WTC11 (cell line): ENCODE measurements around the gene OPRM1. TPM values are rescaled to one million over a fixed set of nuclear protein-coding genes. Genes with fewer than 3 reads are reported as not detected.
"Not testable (repeated sequence)": the region's sequence is repeated elsewhere in the genome, so short reads cannot be mapped to it uniquely, and the experiment has no call there.

Experiments
- ATAC-seq: fragments of 200-7000 bp; cut with Tn5 transposase; 2 replicates; pipeline ENCODE4 v1.10.0; 2021; ENCODE audit warnings: mild to moderate bottlenecking, moderate library complexity
- CTCF ChIA-PET: fragments of 300-600 bp; sonication (Branson Sonifier 250); formaldehyde crosslinking; loops from one replicate; lab custom pipeline; 2021; ENCODE audit warnings: antibody characterized with exemption; lab: Charles Lee
- POLR2A ChIA-PET: fragments of 350-600 bp; sonication (Branson Sonifier 250); formaldehyde crosslinking; loops from one replicate; lab custom pipeline; 2021; ENCODE audit warnings: antibody characterized with exemption; lab: Charles Lee
- DNase-seq: peaks from one replicate; pipeline ENCODE4 v3.0.0; 2021; ENCODE audit warnings: low spot score
- H3K27ac Mint-ChIP-seq: 2 replicates; pipeline ENCODE4 v1.8.0; 2021; ENCODE audit warnings: mixed read lengths
- H3K27me3 Mint-ChIP-seq: 2 replicates; pipeline ENCODE4 v1.8.0; 2021; ENCODE audit warnings: low read depth, mild to moderate bottlenecking, moderate library complexity, mixed read lengths
- H3K36me3 Mint-ChIP-seq: 2 replicates; pipeline ENCODE4 v1.8.0; 2021; ENCODE audit warnings: mixed read lengths
- H3K4me1 Mint-ChIP-seq: 2 replicates; pipeline ENCODE4 v1.8.0; 2022; ENCODE audit warnings: mixed read lengths
- H3K4me3 Mint-ChIP-seq: 2 replicates; pipeline ENCODE4 v1.8.0; 2021; ENCODE audit warnings: mild to moderate bottlenecking, moderate library complexity, mixed read lengths
- H3K9me3 Mint-ChIP-seq: 2 replicates; pipeline ENCODE4 v1.8.0; 2021; ENCODE audit warnings: mixed read lengths
- ARID4B ChIP-seq: sonication (generic); formaldehyde crosslinking; IDR thresholded peaks from 2 replicates; pipeline ENCODE4 v1.8.0; 2023; ENCODE audit warnings: missing genetic modification reagents, mild to moderate bottlenecking, borderline replicate concordance
- CREB1 ChIP-seq: sonication (generic); formaldehyde crosslinking; IDR thresholded peaks from 2 replicates; pipeline ENCODE4 v1.8.0; 2023; ENCODE audit warnings: mild to moderate bottlenecking, missing genetic modification reagents
- GABPB1 ChIP-seq: sonication (generic); formaldehyde crosslinking; IDR thresholded peaks from 2 replicates; pipeline ENCODE4 v1.8.1; 2023; ENCODE audit warnings: mild to moderate bottlenecking, missing genetic modification reagents
- MYBL2 ChIP-seq: sonication (generic); formaldehyde crosslinking; IDR thresholded peaks from 2 replicates; pipeline ENCODE4 v1.8.1; 2023; ENCODE audit warnings: mild to moderate bottlenecking, moderate library complexity, missing genetic modification reagents
- PRRX2 ChIP-seq: fragments of 250-450 bp; sonication (Bioruptor Pico); IDR thresholded peaks from 2 replicates; pipeline ENCODE4 v1.8.0; 2021; ENCODE audit warnings: mild to moderate bottlenecking
- RELA ChIP-seq: sonication (generic); formaldehyde crosslinking; IDR thresholded peaks from 2 replicates; pipeline ENCODE4 v1.8.1; 2022; ENCODE audit warnings: missing genetic modification reagents, mild to moderate bottlenecking, borderline replicate concordance
- RORB ChIP-seq: fragments of 250-450 bp; sonication (Bioruptor Pico); IDR thresholded peaks from 2 replicates; pipeline ENCODE4 v1.9.0; 2021; ENCODE audit warnings: mild to moderate bottlenecking
- TP53 ChIP-seq: sonication (generic); formaldehyde crosslinking; IDR thresholded peaks from 2 replicates; pipeline ENCODE4 v1.8.1; 2023; ENCODE audit warnings: mild to moderate bottlenecking, missing genetic modification reagents
- ZNF219 ChIP-seq: sonication (generic); formaldehyde crosslinking; IDR thresholded peaks from 2 replicates; pipeline ENCODE4 v1.8.0; 2023; ENCODE audit warnings: missing genetic modification reagents, mild to moderate bottlenecking, borderline replicate concordance
- ZNF317 ChIP-seq: sonication (generic); formaldehyde crosslinking; IDR thresholded peaks from 2 replicates; pipeline ENCODE4 v1.8.1; 2023; ENCODE audit warnings: low read depth, mild to moderate bottlenecking, moderate library complexity, missing genetic modification reagents, borderline replicate concordance
- ZNF671 ChIP-seq: fragments of 250-450 bp; sonication (Bioruptor Pico); IDR thresholded peaks from 2 replicates; pipeline ENCODE4 v1.8.0; 2021; ENCODE audit warnings: mild to moderate bottlenecking
- total RNA-seq: library from RNA; stranded (reverse); gene quantifications from 3 replicates; pipeline ENCODE4 v1.2.3, GENCODE V29; 2021
- TF ChIP-seq, protein P1 (sequence below): fragments of 250-450 bp; sonication (Bioruptor Pico); IDR thresholded peaks from 2 replicates; pipeline ENCODE4 v1.9.0; 2021; ENCODE audit warnings: mild to moderate bottlenecking, borderline replicate concordance

OPRM1 gene
- total RNA-seq, 1 experiment from 2014 or later, result not detected

GRCh38 chr6:154170106-154170505, 131.1 kb downstream of the OPRM1 start (continued):
- TF ChIP-seq, protein P1, sequence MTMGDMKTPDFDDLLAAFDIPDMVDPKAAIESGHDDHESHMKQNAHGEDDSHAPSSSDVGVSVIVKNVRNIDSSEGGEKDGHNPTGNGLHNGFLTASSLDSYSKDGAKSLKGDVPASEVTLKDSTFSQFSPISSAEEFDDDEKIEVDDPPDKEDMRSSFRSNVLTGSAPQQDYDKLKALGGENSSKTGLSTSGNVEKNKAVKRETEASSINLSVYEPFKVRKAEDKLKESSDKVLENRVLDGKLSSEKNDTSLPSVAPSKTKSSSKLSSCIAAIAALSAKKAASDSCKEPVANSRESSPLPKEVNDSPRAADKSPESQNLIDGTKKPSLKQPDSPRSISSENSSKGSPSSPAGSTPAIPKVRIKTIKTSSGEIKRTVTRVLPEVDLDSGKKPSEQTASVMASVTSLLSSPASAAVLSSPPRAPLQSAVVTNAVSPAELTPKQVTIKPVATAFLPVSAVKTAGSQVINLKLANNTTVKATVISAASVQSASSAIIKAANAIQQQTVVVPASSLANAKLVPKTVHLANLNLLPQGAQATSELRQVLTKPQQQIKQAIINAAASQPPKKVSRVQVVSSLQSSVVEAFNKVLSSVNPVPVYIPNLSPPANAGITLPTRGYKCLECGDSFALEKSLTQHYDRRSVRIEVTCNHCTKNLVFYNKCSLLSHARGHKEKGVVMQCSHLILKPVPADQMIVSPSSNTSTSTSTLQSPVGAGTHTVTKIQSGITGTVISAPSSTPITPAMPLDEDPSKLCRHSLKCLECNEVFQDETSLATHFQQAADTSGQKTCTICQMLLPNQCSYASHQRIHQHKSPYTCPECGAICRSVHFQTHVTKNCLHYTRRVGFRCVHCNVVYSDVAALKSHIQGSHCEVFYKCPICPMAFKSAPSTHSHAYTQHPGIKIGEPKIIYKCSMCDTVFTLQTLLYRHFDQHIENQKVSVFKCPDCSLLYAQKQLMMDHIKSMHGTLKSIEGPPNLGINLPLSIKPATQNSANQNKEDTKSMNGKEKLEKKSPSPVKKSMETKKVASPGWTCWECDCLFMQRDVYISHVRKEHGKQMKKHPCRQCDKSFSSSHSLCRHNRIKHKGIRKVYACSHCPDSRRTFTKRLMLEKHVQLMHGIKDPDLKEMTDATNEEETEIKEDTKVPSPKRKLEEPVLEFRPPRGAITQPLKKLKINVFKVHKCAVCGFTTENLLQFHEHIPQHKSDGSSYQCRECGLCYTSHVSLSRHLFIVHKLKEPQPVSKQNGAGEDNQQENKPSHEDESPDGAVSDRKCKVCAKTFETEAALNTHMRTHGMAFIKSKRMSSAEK (CRISPR knock-in tag), result no peak
- no peak for TF ChIP-seq ARID4B
- TF ChIP-seq, all 79 proteins: peak for 0

- CTCF ChIA-PET, ATAC-seq, POLR2A ChIA-PET, H3K4me1 Mint-ChIP-seq, H3K27ac Mint-ChIP-seq, H3K27me3 Mint-ChIP-seq, H3K4me3 Mint-ChIP-seq: not testable (repeated sequence)
- Mint-ChIP-seq H3K9me3 (peaks cover 69% of the 10 kb centered on the region), H3K36me3 (peaks cover 28% of the 10 kb centered on the region)
- DNase-seq, result peak; percentile 43
Measured at GRCh38 chr6:154172393-154172792, 133.4 kb downstream of the OPRM1 start.

DNA sequence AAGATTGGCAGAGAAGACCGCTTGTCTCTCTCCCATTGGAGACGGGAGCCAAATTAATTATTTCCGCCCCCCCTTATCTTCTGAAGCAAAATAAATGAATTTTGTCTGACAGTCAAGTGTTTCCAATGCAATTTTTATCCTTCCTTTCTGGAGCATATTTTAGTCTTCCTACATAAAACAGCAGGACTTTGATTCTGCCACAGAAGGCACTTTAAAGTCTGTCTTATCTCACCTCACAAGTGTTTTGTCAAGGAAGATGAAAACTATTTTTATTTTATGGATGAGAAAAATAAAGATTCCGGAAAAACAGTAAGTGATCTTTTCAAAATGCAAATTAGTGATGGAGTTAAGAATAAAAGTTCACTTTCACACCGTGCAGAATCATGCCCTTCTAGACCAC, 140.4 kb downstream of the OPRM1 start:
- TF ChIP-seq, protein P1 (CRISPR knock-in tag), result no peak
- ChIA-PET CTCF (no interaction called here), POLR2A (no interaction called here)
- Mint-ChIP-seq H3K4me3 (no peak overlapping the region), H3K27me3 (no peaks in the 10 kb centered on the region; the same call in 1 of the 2 replicates), H3K36me3 (peaks cover 14% of the 10 kb centered on the region), H3K9me3 (peaks cover 33% of the 10 kb centered on the region), H3K4me1 (no peaks in the 10 kb centered on the region), H3K27ac (no peak overlapping the region)
- ATAC-seq, result no peak
- no peak for DNase-seq

DNA sequence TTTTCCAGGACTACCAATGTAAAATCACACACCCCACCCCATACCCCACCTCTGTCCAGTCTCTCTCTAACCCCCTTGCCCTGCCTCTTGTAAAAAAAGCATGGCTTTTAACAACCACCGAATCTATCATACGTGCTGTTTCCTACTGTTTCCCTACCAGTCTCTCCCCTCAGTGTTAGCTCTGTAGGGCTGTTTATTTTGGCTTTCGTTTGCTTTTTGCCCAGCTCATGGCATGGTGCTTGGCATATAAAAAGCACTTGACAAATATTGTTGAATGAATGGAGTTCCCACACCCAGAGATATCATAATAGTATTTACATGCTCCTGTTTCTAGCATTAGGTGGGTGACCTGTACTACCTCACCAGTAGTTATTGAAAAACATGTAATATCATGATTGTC, 148.2 kb downstream of the OPRM1 start:
- H3K4me1 Mint-ChIP-seq, result no peaks in the 10 kb centered on the region
- POLR2A ChIA-PET, result interaction anchor here (0.6 kb wide), 1 partner anchor 337 kb away, joined by 5 read pairs; no protein-coding TSS in a partner anchor
- CTCF ChIA-PET, result no interaction called here
- no peak overlapping the region for H3K4me3 Mint-ChIP-seq
- no peak overlapping the region for H3K27ac Mint-ChIP-seq
- no peaks in the 10 kb centered on the region for H3K36me3 Mint-ChIP-seq
- H3K9me3 Mint-ChIP-seq, result peaks cover 8% of the 10 kb centered on the region
- no peak for ATAC-seq
- no peak for TF ChIP-seq GABPB1
- no peak for TF ChIP-seq RORB
- no peak for TF ChIP-seq MYBL2 (CRISPR knock-in tag)
- no peak for TF ChIP-seq ZNF317 (CRISPR knock-in tag)
- no peak for TF ChIP-seq CREB1 (CRISPR knock-in tag)
- no peak for TF ChIP-seq ZNF671
- TF ChIP-seq ZNF219 (CRISPR knock-in tag), result no peak
- no peak for TF ChIP-seq PRRX2
- TF ChIP-seq TP53 (CRISPR knock-in tag), result no peak
- TF ChIP-seq RELA, result no peak
- DNase-seq, result no peak
- no peaks in the 10 kb centered on the region for H3K27me3 Mint-ChIP-seq
